ENCODE data around the gene TNS3.

The TNS3 gene

GRCh38 chr7:47565640-47566250 is 16.2 kb downstream of the TNS3 start:
- no peak for DNase-seq (ENCODE audit: low read depth, low spot score)
- TF ChIP-seq FOXP2 (optimal IDR thresholded peaks at IDR 0.05; ENCODE audit: control extremely low read depth, extremely low read length, insufficient read depth) (no peak), POLR2AphosphoS5 (IDR thresholded peaks at IDR 0.05; ENCODE audit: borderline replicate concordance, low read depth, low read length) (no peak), EZH2 (IDR thresholded peaks at IDR 0.05) (no peak)
- no peaks in the 10 kb centered on the region for H3K9me3 ChIP-seq (ENCODE audit: low read depth, low read length)
- H3K9ac ChIP-seq (ENCODE audit: insufficient read length): no peak overlapping the region
- no peak overlapping the region for H3K27ac ChIP-seq
- H3K36me3 ChIP-seq (ENCODE audit: insufficient read depth, low read length): no peaks in the 10 kb centered on the region
- H3K4me3 ChIP-seq: no peak overlapping the region

GRCh38 chr7:47563521-47563920 is 18.4 kb downstream of the TNS3 start:
- no peak for TF ChIP-seq FOXP2 (optimal IDR thresholded peaks at IDR 0.05; ENCODE audit: control extremely low read depth, extremely low read length, insufficient read depth)
- TF ChIP-seq POLR2AphosphoS5 (IDR thresholded peaks at IDR 0.05; ENCODE audit: borderline replicate concordance, low read depth, low read length): no peak
- no peak for TF ChIP-seq EZH2 (IDR thresholded peaks at IDR 0.05)
- Histone ChIP-seq H3K27ac (no peak overlapping the region), H3K36me3 (ENCODE audit: insufficient read depth, low read length) (no peaks in the 10 kb centered on the region), H3K9me3 (ENCODE audit: low read depth, low read length) (no peaks in the 10 kb centered on the region), H3K9ac (ENCODE audit: insufficient read length) (no peak overlapping the region), H3K4me3 (no peak overlapping the region)
- no peak for DNase-seq (ENCODE audit: low read depth, low spot score)

- TF ChIP-seq EZH2 (IDR thresholded peaks at IDR 0.05): no peak
- TF ChIP-seq POLR2AphosphoS5 (IDR thresholded peaks at IDR 0.05; ENCODE audit: borderline replicate concordance, low read depth, low read length): no peak
- no peak for TF ChIP-seq FOXP2 (optimal IDR thresholded peaks at IDR 0.05; ENCODE audit: control extremely low read depth, extremely low read length, insufficient read depth)
- H3K36me3 ChIP-seq (ENCODE audit: insufficient read depth, low read length): no peaks in the 10 kb centered on the region
- H3K4me3 ChIP-seq: no peak overlapping the region
- no peaks in the 10 kb centered on the region for H3K9me3 ChIP-seq (ENCODE audit: low read depth, low read length)
- DNase-seq (ENCODE audit: low read depth, low spot score): no peak
- no peak overlapping the region for H3K27ac ChIP-seq
- no peak overlapping the region for H3K9ac ChIP-seq (ENCODE audit: insufficient read length)
Observed at GRCh38 chr7:47561715-47562446, 20.0 kb downstream of the TNS3 start.

GRCh38 chr7:47559306-47560220 is 22.3 kb downstream of the TNS3 start:
- TF ChIP-seq POLR2AphosphoS5 (IDR thresholded peaks at IDR 0.05; ENCODE audit: borderline replicate concordance, low read depth, low read length): no peak
- no peak for TF ChIP-seq EZH2 (IDR thresholded peaks at IDR 0.05)
- TF ChIP-seq FOXP2 (optimal IDR thresholded peaks at IDR 0.05; ENCODE audit: control extremely low read depth, extremely low read length, insufficient read depth): no peak
- DNase-seq (ENCODE audit: low read depth, low spot score): no peak
- Histone ChIP-seq H3K36me3 (ENCODE audit: insufficient read depth, low read length) (no peaks in the 10 kb centered on the region), H3K9me3 (ENCODE audit: low read depth, low read length) (no peaks in the 10 kb centered on the region), H3K9ac (ENCODE audit: insufficient read length) (no peak overlapping the region), H3K27ac (no peak overlapping the region), H3K4me3 (no peak overlapping the region)

GRCh38 chr7:47557694-47558670 is 23.9 kb downstream of the TNS3 start:
- no peak for DNase-seq (ENCODE audit: low read depth, low spot score)
- no peak overlapping the region for H3K27ac ChIP-seq
- H3K4me3 ChIP-seq: no peak overlapping the region
- no peaks in the 10 kb centered on the region for H3K36me3 ChIP-seq (ENCODE audit: insufficient read depth, low read length)
- H3K9me3 ChIP-seq (ENCODE audit: low read depth, low read length): no peaks in the 10 kb centered on the region
- TF ChIP-seq EZH2 (IDR thresholded peaks at IDR 0.05) (no peak), FOXP2 (optimal IDR thresholded peaks at IDR 0.05; ENCODE audit: control extremely low read depth, extremely low read length, insufficient read depth) (no peak), POLR2AphosphoS5 (IDR thresholded peaks at IDR 0.05; ENCODE audit: borderline replicate concordance, low read depth, low read length) (no peak)
- H3K9ac ChIP-seq (ENCODE audit: insufficient read length): no peak overlapping the region

- H3K9me3 ChIP-seq (ENCODE audit: low read depth, low read length): no peaks in the 10 kb centered on the region
- H3K27ac ChIP-seq: no peak overlapping the region
- DNase-seq (ENCODE audit: low read depth, low spot score): no peak
- no peak overlapping the region for H3K4me3 ChIP-seq
- no peaks in the 10 kb centered on the region for H3K36me3 ChIP-seq (ENCODE audit: insufficient read depth, low read length)
- TF ChIP-seq POLR2AphosphoS5 (IDR thresholded peaks at IDR 0.05; ENCODE audit: borderline replicate concordance, low read depth, low read length): no peak
- H3K9ac ChIP-seq (ENCODE audit: insufficient read length): no peak overlapping the region
Observed at GRCh38 chr7:47557317-47557693, 24.6 kb downstream of the TNS3 start.

GRCh38 chr7:47556511-47557180 is 25.3 kb downstream of the TNS3 start:
- no peaks in the 10 kb centered on the region for H3K36me3 ChIP-seq (ENCODE audit: insufficient read depth, low read length)

More at GRCh38 chr7:47556511-47557180, 25.3 kb downstream of the TNS3 start:
- Histone ChIP-seq H3K27ac (no peak overlapping the region), H3K4me3 (no peak overlapping the region), H3K9ac (ENCODE audit: insufficient read length) (no peak overlapping the region), H3K9me3 (ENCODE audit: low read depth, low read length) (no peaks in the 10 kb centered on the region)
- TF ChIP-seq POLR2AphosphoS5 (IDR thresholded peaks at IDR 0.05; ENCODE audit: borderline replicate concordance, low read depth, low read length) (no peak), FOXP2 (optimal IDR thresholded peaks at IDR 0.05; ENCODE audit: control extremely low read depth, extremely low read length, insufficient read depth) (no peak), EZH2 (IDR thresholded peaks at IDR 0.05) (no peak)
- no peak for DNase-seq (ENCODE audit: low read depth, low spot score)
